Omental fat pad (tissue), 4 donors: Measurements from ENCODE around the gene GALNT16. TPM values are rescaled to one million over a fixed set of nuclear protein-coding genes. Genes with fewer than 3 reads are reported as not detected.
A peak's percentile ranks its signal among the peaks of the same experiment; 100 is the strongest.
"Not testable (repeated sequence)": the region's sequence is repeated elsewhere in the genome, so short reads cannot be mapped to it uniquely, and the experiment has no call there.

Experiments used
- ATAC-seq: fragments of 150-250 bp; one replicate; pipeline ENCODE4 v1.9.1; 2016; ENCODE audit warnings: mild to moderate bottlenecking, moderate library complexity; ENCODE audit not compliant: low FRiP score
- DNase-seq: peaks from one replicate; pipeline ENCODE4 v3.0.0-alpha.2; 2019; ENCODE audit warnings: low spot score
- CTCF ChIP-seq, 3 donors: fragments of 450-650 bp; IDR thresholded peaks; one replicate each; pipeline ENCODE4 v1.5.1; 2016 to 2017; ENCODE audit warnings: antibody characterized with exemption in 3 of 3, mild to moderate bottlenecking in 3 of 3, moderate library complexity in 2 of 3
- total RNA-seq, 4 donors: library from RNA; depleted of rRNA; stranded (reverse); fragments of >200 nt; gene quantifications; one replicate each; pipeline ENCODE4 v1.1.0, GENCODE V29; 2016

The GALNT16 gene
- total RNA-seq, 4 donors from 2014 or later, result 6.5 to 18.3 (median 8.1) TPM

GRCh38 chr14:69376439-69376838 lies 116.5 kb downstream of the GALNT16 start:
- DNase-seq, result no peak
- no peak for TF ChIP-seq CTCF (IDR thresholded peaks at IDR 0.05)
- no peak for ATAC-seq

GRCh38 chr14:69378274-69378673 lies 118.3 kb downstream of the GALNT16 start:
- no peak for TF ChIP-seq CTCF (IDR thresholded peaks at IDR 0.05)
- no peak for DNase-seq
- no peak for ATAC-seq

GRCh38 chr14:69387311-69387710 lies 127.4 kb downstream of the GALNT16 start:
- DNase-seq (no peak), ATAC-seq (no peak)
- no peak for TF ChIP-seq CTCF (IDR thresholded peaks at IDR 0.05)

GRCh38 chr14:69391400-69391799 lies 131.4 kb downstream of the GALNT16 start:
- not testable (repeated sequence) for ATAC-seq, DNase-seq

- TF ChIP-seq CTCF (IDR thresholded peaks at IDR 0.05), result no peak
- ATAC-seq, result no peak
- DNase-seq, result no peak
These were observed 132.5 kb downstream of the GALNT16 start for GRCh38 chr14:69392481-69392880.

- no peak for TF ChIP-seq CTCF (IDR thresholded peaks at IDR 0.05)
- no peak for ATAC-seq
These were observed 136.0 kb downstream of the GALNT16 start for GRCh38 chr14:69395929-69396328.

GRCh38 chr14:69398053-69398817 lies 138.3 kb downstream of the GALNT16 start, which contains the start of the genes ERH and SLC39A9:
TSS of gene ERH (minus strand) at chr14:69398299. CDS start at chr14:69398233, 66 bp downstream.
TSS of gene SLC39A9 (plus strand) at chr14:69398692. CDS start at chr14:69399370, 678 bp downstream.
- TF ChIP-seq CTCF (IDR thresholded peaks at IDR 0.05), result no peak
- peak; percentile 95 for DNase-seq
- peak; percentile 96 for ATAC-seq

More at GRCh38 chr14:69395929-69396328, 136.0 kb downstream of the GALNT16 start:
- DNase-seq, result no peak
